DMS53 treated with DMSO at 0.1 percent for 48 hours (cell line): ENCODE measurements around the gene DOCK3.
"Not testable (repeated sequence)": the region's sequence is repeated elsewhere in the genome, so short reads cannot be mapped to it uniquely, and the experiment has no call there.

Experiments
- DNase-seq: peaks from one replicate; lab custom pipeline; 2025; ENCODE audit not compliant: unreplicated experiment; lab: John Stamatoyannopoulos, UW

DOCK3 gene

DNA sequence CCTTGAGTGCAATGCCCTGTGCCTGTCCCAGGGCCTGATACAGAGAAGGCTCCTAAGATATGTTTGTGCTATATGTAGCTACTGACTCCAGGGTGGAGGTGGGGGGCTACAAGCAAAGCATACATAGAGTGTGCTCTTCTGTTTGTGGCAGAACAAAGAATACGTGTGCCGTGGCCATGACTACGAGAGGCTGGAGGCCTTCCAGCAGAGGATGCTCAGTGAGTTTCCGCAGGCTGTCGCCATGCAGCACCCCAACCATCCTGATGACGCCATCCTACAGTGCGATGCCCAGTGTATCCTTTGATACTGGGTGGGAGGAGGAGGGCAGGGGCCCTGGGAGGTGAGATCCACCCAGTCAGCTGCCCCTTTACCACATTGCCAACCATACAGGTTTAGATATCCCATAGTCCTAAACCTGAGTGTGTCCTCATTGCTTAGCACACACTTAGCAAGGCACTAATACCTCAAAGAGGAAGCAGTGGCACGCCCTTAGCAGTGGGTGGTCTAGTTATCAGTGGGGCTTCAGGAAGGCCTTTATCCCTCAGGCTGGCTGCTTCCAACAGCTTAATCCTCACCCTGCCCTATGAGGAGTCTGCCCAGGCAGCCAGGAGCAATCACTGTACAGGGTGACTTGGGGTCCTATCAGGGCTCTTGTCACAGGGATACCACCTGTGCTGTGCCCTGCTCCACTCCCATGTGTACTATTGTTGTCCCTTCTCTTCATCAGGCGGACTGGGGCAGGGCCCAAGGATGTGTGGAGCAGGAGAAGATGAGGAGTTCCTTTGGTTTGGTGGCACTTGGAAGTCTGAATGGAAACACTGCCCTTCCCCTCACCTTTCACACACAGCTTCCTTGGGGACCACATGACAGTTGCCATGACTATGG lies 680.2 kb downstream of the DOCK3 start:
- no peak for DNase-seq

DNA sequence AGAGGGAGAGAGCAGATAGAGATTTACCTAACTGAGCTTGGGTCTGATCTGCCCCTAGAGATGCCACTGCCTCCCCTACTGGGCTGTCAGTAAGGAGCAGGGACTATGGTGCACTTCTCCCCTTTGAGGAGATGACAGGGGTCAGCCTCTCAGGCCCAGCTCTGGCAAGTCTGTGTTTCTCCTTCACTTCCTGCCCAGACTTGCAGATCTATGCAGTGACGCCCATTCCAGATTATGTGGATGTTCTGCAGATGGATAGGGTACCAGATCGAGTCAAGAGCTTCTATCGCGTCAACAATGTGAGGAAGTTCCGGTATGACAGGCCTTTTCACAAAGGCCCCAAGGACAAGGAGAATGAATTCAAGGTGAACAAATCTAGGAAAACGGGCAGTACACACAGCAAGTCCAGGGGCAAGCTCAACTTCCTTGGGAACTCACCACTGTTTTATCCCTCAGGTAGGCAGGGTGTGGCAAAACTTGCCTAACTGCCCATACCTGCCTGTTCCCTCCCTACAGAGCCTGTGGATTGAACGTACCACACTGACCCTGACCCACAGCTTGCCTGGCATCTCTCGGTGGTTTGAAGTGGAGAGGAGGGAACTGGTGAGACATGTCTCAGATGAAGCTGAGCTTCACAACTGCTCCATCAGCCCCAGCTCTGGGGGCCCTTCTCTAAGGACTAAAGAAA lies 681.3 kb downstream of the DOCK3 start:
- DNase-seq = no peak

GRCh38 chr3:51357856-51358255 lies 683.1 kb downstream of the DOCK3 start:
- DNase-seq = no peak

DNA sequence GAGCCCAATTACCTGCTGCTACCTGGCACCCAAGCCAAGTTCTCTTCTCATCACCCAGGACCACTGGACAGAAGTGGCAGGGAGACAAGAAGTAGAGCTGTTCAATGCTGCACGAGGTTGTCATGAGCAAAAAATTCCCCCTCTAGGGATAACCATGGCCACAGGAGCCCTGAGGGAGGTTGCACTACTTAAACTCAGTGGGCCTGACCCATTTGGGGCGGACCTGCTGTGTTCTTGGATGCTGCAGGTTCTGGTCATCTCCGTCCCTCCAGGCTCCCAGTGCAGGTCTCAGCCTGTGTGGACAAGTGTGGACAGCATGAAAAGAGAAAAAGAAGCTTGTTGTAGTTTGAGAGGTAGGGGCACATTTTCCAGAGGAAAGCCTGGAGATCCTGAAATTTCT lies 684.3 kb downstream of the DOCK3 start:
- no peak for DNase-seq

- DNase-seq = no peak
Measured at GRCh38 chr3:51360806-51361205, 686.1 kb downstream of the DOCK3 start.

GRCh38 chr3:51361746-51362145 lies 687.0 kb downstream of the DOCK3 start:
- DNase-seq = no peak

DNA sequence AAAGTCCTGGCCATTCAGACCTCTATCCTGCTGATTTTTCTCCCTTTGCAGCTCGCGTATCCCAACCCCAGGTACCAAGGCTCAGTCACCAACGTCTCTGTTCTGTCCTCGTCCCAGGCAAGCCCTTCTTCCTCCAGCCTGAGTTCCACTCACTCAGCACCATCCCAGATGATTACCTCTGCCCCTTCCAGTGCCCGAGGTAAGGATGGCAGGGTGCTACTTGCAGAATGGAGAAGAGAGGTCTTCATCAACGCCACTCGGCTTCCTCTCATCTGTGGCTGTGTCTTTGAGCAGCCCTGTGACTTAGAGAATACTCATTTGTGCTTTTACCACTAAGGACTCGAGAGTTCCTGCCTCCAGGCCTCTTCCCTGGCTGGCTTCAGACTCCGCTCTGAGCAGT lies 687.7 kb downstream of the DOCK3 start:
- DNase-seq = no peak

- DNase-seq = not testable (repeated sequence)
Measured at GRCh38 chr3:51368276-51368675, 693.5 kb downstream of the DOCK3 start.

DNA sequence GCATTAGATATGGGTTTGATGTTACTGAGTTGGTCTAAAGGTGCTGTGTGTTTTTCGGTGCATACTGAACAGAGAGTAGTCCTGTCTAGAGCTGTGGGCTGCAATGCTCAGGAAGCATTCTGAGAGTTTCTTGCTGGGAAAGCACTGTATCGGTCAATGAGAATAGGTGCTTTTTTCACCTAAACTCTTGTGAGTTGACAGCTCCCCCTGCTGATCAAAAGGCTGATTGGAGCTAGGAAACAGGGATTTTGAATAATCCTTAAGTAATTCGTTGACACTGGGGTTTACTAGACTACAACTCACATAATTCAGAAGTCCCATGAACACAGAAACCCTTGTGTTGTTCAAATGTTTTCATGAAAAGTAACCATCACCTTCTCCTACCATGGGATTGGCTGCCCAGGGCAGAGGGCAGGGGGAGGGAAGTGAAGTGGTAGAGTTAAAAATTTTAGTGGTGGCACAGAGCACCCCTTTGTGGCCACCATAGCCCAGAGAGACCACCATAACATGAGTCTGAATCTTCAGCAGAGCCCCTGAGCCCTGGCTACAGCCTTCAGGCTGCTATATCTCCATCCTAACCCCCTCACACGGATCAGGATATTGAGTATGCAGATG lies 697.3 kb downstream of the DOCK3 start:
- DNase-seq = no peak

DNA sequence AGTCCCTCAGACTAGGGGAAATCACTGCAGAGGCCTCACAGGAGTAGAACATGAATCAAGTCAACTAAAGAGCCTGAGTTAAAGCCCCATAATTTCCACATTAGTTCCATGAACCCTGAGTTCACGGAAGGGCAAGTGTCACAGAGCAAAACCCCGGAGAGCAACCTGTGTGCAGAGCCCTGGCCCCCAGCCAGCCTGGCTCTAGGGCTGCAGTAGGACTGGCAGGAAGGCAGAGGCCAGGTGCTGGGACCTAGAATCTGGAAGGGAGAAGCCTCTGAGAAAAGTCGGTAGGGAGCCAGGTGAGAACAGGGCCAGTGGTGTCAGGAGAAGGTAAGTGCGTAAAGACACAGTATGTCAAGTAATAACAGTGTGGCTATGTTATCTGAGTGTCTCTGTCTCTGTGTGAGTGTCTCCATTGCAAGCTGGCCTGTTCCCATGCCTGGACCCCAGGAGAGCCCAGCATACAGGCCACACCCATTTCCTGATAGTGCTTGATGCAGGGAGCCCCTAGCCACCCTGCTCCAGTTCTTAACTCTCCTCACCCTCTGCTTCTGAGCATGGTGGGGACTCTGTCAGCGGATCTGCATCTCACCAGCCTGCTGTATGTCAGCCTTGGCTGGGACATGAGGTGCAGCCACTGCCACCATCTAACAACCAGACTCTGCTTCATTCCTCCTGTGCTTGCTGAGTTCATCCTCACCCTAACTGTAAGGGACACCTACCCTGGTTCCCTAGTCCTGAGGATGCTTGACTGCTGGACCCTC lies 699.1 kb downstream of the DOCK3 start:
- no peak for DNase-seq

- DNase-seq = no peak
Measured at GRCh38 chr3:51374456-51374855, 699.7 kb downstream of the DOCK3 start.

DNA sequence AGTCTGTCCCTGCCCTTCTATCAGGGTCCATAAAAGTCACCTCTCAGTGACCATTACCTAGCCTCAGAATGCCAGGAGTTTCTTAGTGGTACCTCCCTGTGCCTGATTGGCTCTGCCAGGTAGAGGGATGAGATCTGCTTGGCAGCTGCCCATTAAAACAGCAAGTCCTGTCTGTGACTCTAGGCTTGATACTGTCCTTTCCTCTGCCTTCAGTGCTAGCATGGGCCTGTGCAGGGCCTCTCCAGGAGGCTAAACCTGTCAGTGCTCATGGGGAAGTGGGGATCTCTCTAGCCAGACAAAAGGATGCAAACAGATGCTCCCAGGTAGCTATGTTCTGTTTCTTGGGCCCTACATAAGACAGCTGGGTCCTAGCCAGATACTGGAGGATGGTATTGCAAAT lies 700.4 kb downstream of the DOCK3 start:
- no peak for DNase-seq

GRCh38 chr3:51375571-51375970 lies 700.8 kb downstream of the DOCK3 start:
- DNase-seq = no peak

GRCh38 chr3:51378065-51378464 lies 703.3 kb downstream of the DOCK3 start:
- no peak for DNase-seq

DNA sequence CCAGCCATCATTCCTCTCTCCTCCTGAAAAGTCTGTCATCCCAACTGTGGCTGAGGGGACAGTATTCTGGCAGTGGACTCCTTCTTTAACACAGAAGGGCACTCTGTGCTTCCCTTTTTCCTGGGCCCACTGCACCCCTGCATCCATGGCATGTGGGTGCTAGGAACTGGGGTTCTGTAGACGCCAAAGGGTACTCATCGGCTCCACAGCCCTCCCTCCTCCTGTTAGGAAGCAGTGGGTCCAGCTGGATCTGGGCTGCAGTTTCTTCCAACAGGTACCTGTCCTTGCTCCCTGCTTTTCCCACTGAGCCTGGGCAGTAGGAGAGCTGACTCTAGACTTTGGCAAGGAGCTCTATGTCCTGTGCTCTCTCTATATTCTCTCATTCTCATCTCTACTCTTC lies 704.0 kb downstream of the DOCK3 start:
- DNase-seq = no peak

- DNase-seq = no peak
Measured at GRCh38 chr3:51379301-51379700, 704.6 kb downstream of the DOCK3 start.

GRCh38 chr3:51379746-51380455 lies 705.2 kb downstream of the DOCK3 start:
- no peak for DNase-seq

GRCh38 chr3:51380601-51381332 lies 706.0 kb downstream of the DOCK3 start:
- DNase-seq = no peak

DNA sequence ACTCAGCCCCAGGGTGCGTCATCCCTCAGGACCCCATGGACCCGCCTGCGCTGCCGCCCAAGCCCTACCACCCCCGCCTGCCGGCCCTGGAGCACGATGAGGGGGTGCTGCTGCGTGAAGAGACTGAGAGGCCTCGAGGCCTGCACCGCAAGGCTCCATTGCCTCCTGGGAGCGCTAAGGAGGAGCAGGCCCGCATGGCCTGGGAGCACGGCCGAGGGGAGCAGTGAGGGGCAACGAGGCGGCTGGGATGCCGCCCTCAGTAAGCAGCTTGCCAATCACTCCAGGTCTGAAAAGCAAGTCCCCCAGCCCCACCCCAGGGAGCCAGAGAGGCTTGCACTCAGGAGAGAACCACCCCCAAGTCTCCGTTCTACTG lies 706.6 kb downstream of the DOCK3 start:
- no peak for DNase-seq
